ENCODE results near the gene ITGB1. TPM values are rescaled to one million over a fixed set of nuclear protein-coding genes. Genes with fewer than 3 reads are reported as not detected.

Gene ITGB1
- total RNA-seq, 1 experiment from 2014 or later, result 282 TPM

GRCh38 chr10:32952541-32953276 is 5.3 kb downstream of the ITGB1 start:
- no peak for DNase-seq (ENCODE audit: low spot score)
- Histone ChIP-seq H3K4me3 (ENCODE audit: low read depth, low read length, poor library complexity, severe bottlenecking) (no peak overlapping the region), H3K27ac (ENCODE audit: low read depth, low read length, poor library complexity, severe bottlenecking) (no peak overlapping the region), H3K36me3 (ENCODE audit: insufficient read depth, low read length, poor library complexity, severe bottlenecking) (no peaks in the 10 kb centered on the region), H3K9me3 (ENCODE audit: low read depth, low read length, poor library complexity, severe bottlenecking) (no peaks in the 10 kb centered on the region), H3K4me1 (ENCODE audit: insufficient read depth, low read length, poor library complexity, severe bottlenecking) (peaks cover 60% of the 10 kb centered on the region), H3K27me3 (replicated peaks; ENCODE audit: insufficient read depth, low read depth, low read length, poor library complexity) (no peaks in the 10 kb centered on the region)
- intact Hi-C loops (cut with micrococcal nuclease; ENCODE audit: unreplicated experiment), result no loop called here
- BruUV-seq (replicated peaks), result no TSS peak
- POLR2A ChIA-PET (ENCODE audit: low non-redundant PET), result no interaction called here
- TF ChIP-seq, protein P1, sequence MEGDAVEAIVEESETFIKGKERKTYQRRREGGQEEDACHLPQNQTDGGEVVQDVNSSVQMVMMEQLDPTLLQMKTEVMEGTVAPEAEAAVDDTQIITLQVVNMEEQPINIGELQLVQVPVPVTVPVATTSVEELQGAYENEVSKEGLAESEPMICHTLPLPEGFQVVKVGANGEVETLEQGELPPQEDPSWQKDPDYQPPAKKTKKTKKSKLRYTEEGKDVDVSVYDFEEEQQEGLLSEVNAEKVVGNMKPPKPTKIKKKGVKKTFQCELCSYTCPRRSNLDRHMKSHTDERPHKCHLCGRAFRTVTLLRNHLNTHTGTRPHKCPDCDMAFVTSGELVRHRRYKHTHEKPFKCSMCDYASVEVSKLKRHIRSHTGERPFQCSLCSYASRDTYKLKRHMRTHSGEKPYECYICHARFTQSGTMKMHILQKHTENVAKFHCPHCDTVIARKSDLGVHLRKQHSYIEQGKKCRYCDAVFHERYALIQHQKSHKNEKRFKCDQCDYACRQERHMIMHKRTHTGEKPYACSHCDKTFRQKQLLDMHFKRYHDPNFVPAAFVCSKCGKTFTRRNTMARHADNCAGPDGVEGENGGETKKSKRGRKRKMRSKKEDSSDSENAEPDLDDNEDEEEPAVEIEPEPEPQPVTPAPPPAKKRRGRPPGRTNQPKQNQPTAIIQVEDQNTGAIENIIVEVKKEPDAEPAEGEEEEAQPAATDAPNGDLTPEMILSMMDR (conservative IDR thresholded peaks at IDR 0.05; ENCODE audit: low read depth, low read length), result no peak
- TF ChIP-seq EZH2 (IDR thresholded peaks at IDR 0.05; ENCODE audit: borderline replicate concordance, low read depth, low read length, poor library complexity, severe bottlenecking), result no peak
- CTCF ChIA-PET, result no interaction called here

GRCh38 chr10:32952094-32952493 is 5.9 kb downstream of the ITGB1 start:
- peaks cover 60% of the 10 kb centered on the region for H3K4me1 ChIP-seq (ENCODE audit: insufficient read depth, low read length, poor library complexity, severe bottlenecking)
- ChIA-PET CTCF (no interaction called here), POLR2A (ENCODE audit: low non-redundant PET) (no interaction called here)
- peak overlapping the region; percentile 51 for H3K27ac ChIP-seq (ENCODE audit: low read depth, low read length, poor library complexity, severe bottlenecking)
- no peaks in the 10 kb centered on the region for H3K27me3 ChIP-seq (replicated peaks; ENCODE audit: insufficient read depth, low read depth, low read length, poor library complexity)
- H3K4me3 ChIP-seq (ENCODE audit: low read depth, low read length, poor library complexity, severe bottlenecking), result no peak overlapping the region
- TF ChIP-seq, protein P1 (conservative IDR thresholded peaks at IDR 0.05; ENCODE audit: low read depth, low read length), result no peak
- no peak for TF ChIP-seq EZH2 (IDR thresholded peaks at IDR 0.05; ENCODE audit: borderline replicate concordance, low read depth, low read length, poor library complexity, severe bottlenecking)
- H3K36me3 ChIP-seq (ENCODE audit: insufficient read depth, low read length, poor library complexity, severe bottlenecking), result no peaks in the 10 kb centered on the region
- intact Hi-C loops (cut with micrococcal nuclease; ENCODE audit: unreplicated experiment), result no loop called here
- no peak for DNase-seq (ENCODE audit: low spot score)
- no TSS peak for BruUV-seq (replicated peaks)
- no peaks in the 10 kb centered on the region for H3K9me3 ChIP-seq (ENCODE audit: low read depth, low read length, poor library complexity, severe bottlenecking)

DNA sequence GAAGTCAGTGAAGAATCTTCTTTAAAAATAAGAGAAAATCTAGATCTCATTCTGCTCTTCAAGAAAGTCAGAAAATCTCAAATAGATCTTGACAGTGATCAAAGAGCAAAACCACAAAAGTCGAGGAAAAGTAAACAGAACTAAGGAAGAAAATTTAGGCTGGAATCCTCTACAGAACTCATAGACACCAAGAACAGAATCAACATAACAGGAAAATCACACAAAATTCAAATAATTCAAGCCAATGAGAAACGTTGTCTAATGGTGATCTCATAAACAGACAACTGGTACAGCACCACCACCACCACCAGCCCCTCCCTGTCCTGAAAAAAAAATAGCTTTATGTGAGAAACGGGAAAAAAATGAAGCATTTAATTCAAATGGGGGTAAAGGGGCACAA is 6.9 kb downstream of the ITGB1 start:
- Histone ChIP-seq H3K36me3 (ENCODE audit: insufficient read depth, low read length, poor library complexity, severe bottlenecking) (no peaks in the 10 kb centered on the region), H3K4me3 (ENCODE audit: low read depth, low read length, poor library complexity, severe bottlenecking) (peak overlapping the region; percentile 7), H3K27ac (ENCODE audit: low read depth, low read length, poor library complexity, severe bottlenecking) (peak overlapping the region; percentile 51), H3K9me3 (ENCODE audit: low read depth, low read length, poor library complexity, severe bottlenecking) (no peaks in the 10 kb centered on the region), H3K4me1 (ENCODE audit: insufficient read depth, low read length, poor library complexity, severe bottlenecking) (peaks cover 59% of the 10 kb centered on the region), H3K27me3 (replicated peaks; ENCODE audit: insufficient read depth, low read depth, low read length, poor library complexity) (no peaks in the 10 kb centered on the region)
- intact Hi-C loops (cut with micrococcal nuclease; ENCODE audit: unreplicated experiment), result no loop called here
- ChIA-PET CTCF (no interaction called here), POLR2A (ENCODE audit: low non-redundant PET) (no interaction called here)
- TF ChIP-seq EZH2 (IDR thresholded peaks at IDR 0.05; ENCODE audit: borderline replicate concordance, low read depth, low read length, poor library complexity, severe bottlenecking), result no peak
- TF ChIP-seq, protein P1 (conservative IDR thresholded peaks at IDR 0.05; ENCODE audit: low read depth, low read length), result no peak
- no TSS peak for BruUV-seq (replicated peaks)
- no peak for DNase-seq (ENCODE audit: low spot score)

Measured in A673 (cell line).